ENCODE data around the gene TGFB3. TPM values are rescaled to one million over a fixed set of nuclear protein-coding genes. Genes with fewer than 3 reads are reported as not detected.

TGFB3 gene
- total RNA-seq, 1 experiment from 2014 or later, result 12.8 TPM

GRCh38 chr14:75961662-75962061, 20.1 kb downstream of the TGFB3 start:
- Histone ChIP-seq H3K36me3 (ENCODE audit: insufficient read depth, low read length, poor library complexity, severe bottlenecking) (no peaks in the 10 kb centered on the region), H3K4me1 (ENCODE audit: insufficient read depth, low read length, poor library complexity, severe bottlenecking) (no peaks in the 10 kb centered on the region), H3K27me3 (replicated peaks; ENCODE audit: insufficient read depth, low read depth, low read length, poor library complexity) (no peaks in the 10 kb centered on the region), H3K4me3 (ENCODE audit: low read depth, low read length, poor library complexity, severe bottlenecking) (no peak overlapping the region), H3K9me3 (ENCODE audit: low read depth, low read length, poor library complexity, severe bottlenecking) (no peaks in the 10 kb centered on the region), H3K27ac (ENCODE audit: low read depth, low read length, poor library complexity, severe bottlenecking) (no peak overlapping the region)
- ChIA-PET CTCF (no interaction called here), POLR2A (ENCODE audit: low non-redundant PET) (interaction anchor here (0.6 kb wide), 1 partner anchor 486 kb away, joined by 4 read pairs; no protein-coding TSS in a partner anchor)
- no peak for DNase-seq (ENCODE audit: low spot score)
- no TSS peak for BruUV-seq (replicated peaks)
- no peak for TF ChIP-seq EZH2 (IDR thresholded peaks at IDR 0.05; ENCODE audit: borderline replicate concordance, low read depth, low read length, poor library complexity, severe bottlenecking)
- TF ChIP-seq CTCF (conservative IDR thresholded peaks at IDR 0.05; ENCODE audit: low read depth, low read length), result no peak
- intact Hi-C loops (cut with micrococcal nuclease; ENCODE audit: unreplicated experiment), result no loop called here

GRCh38 chr14:75960231-75960630, 21.6 kb downstream of the TGFB3 start:
- Histone ChIP-seq H3K4me3 (ENCODE audit: low read depth, low read length, poor library complexity, severe bottlenecking) (no peak overlapping the region), H3K27ac (ENCODE audit: low read depth, low read length, poor library complexity, severe bottlenecking) (no peak overlapping the region), H3K27me3 (replicated peaks; ENCODE audit: insufficient read depth, low read depth, low read length, poor library complexity) (no peaks in the 10 kb centered on the region), H3K9me3 (ENCODE audit: low read depth, low read length, poor library complexity, severe bottlenecking) (no peaks in the 10 kb centered on the region), H3K36me3 (ENCODE audit: insufficient read depth, low read length, poor library complexity, severe bottlenecking) (no peaks in the 10 kb centered on the region), H3K4me1 (ENCODE audit: insufficient read depth, low read length, poor library complexity, severe bottlenecking) (no peaks in the 10 kb centered on the region)
- no peak for DNase-seq (ENCODE audit: low spot score)
- ChIA-PET POLR2A (ENCODE audit: low non-redundant PET) (no interaction called here), CTCF (no interaction called here)
- TF ChIP-seq CTCF (conservative IDR thresholded peaks at IDR 0.05; ENCODE audit: low read depth, low read length), result no peak
- TF ChIP-seq EZH2 (IDR thresholded peaks at IDR 0.05; ENCODE audit: borderline replicate concordance, low read depth, low read length, poor library complexity, severe bottlenecking), result no peak
- intact Hi-C loops (cut with micrococcal nuclease; ENCODE audit: unreplicated experiment), result no loop called here
- BruUV-seq (replicated peaks), result no TSS peak

- Histone ChIP-seq H3K36me3 (ENCODE audit: insufficient read depth, low read length, poor library complexity, severe bottlenecking) (no peaks in the 10 kb centered on the region), H3K27me3 (replicated peaks; ENCODE audit: insufficient read depth, low read depth, low read length, poor library complexity) (no peaks in the 10 kb centered on the region), H3K4me1 (ENCODE audit: insufficient read depth, low read length, poor library complexity, severe bottlenecking) (no peaks in the 10 kb centered on the region), H3K27ac (ENCODE audit: low read depth, low read length, poor library complexity, severe bottlenecking) (no peak overlapping the region), H3K4me3 (ENCODE audit: low read depth, low read length, poor library complexity, severe bottlenecking) (no peak overlapping the region), H3K9me3 (ENCODE audit: low read depth, low read length, poor library complexity, severe bottlenecking) (no peaks in the 10 kb centered on the region)
- TF ChIP-seq EZH2 (IDR thresholded peaks at IDR 0.05; ENCODE audit: borderline replicate concordance, low read depth, low read length, poor library complexity, severe bottlenecking), result no peak
- TF ChIP-seq CTCF (conservative IDR thresholded peaks at IDR 0.05; ENCODE audit: low read depth, low read length), result no peak
- ChIA-PET POLR2A (ENCODE audit: low non-redundant PET) (no interaction called here), CTCF (interaction anchor here (0.7 kb wide), 1 partner anchor 71 kb away, joined by 3 read pairs; no protein-coding TSS in a partner anchor)
- DNase-seq (ENCODE audit: low spot score), result no peak
- intact Hi-C loops (cut with micrococcal nuclease; ENCODE audit: unreplicated experiment), result no loop called here
- no TSS peak for BruUV-seq (replicated peaks)
These were observed 22.8 kb downstream of the TGFB3 start for GRCh38 chr14:75959031-75959430.
